CD14-positive monocyte (primary cell): ENCODE measurements around the gene EEPD1. TPM values are rescaled to one million over a fixed set of nuclear protein-coding genes. Genes with fewer than 3 reads are reported as not detected.
A peak's percentile ranks its signal among the peaks of the same experiment; 100 is the strongest.

Experiments used
- DNase-seq, 3 donors: peaks; one replicate each; pipeline ENCODE4 v3.0.0-alpha.2; 2011 to 2022
- H2AFZ ChIP-seq: 2 replicates; pipeline ENCODE4 v1.6.0; 2012; ENCODE audit warnings: mild to moderate bottlenecking, low read depth, low read length, inconsistent platforms; ENCODE audit not compliant: insufficient read depth, poor library complexity, severe bottlenecking
- H3K27ac ChIP-seq, 2 donors: 1 replicate in 1 of 2; 2 replicates in 1 of 2; pipeline ENCODE4 v1.5.1; 2012 to 2013; ENCODE audit warnings: low read length in 2 of 2, control low read depth in 1 of 2, inconsistent platforms in 1 of 2, low read depth in 1 of 2, mild to moderate bottlenecking in 1 of 2
- H3K27me3 ChIP-seq, 2 donors: one replicate each; pipeline versions ENCODE4 v1.6.0 to v1.6.1; 2011 to 2013; ENCODE audit warnings: low read length in 2 of 2; ENCODE audit not compliant: control insufficient read depth in 2 of 2, insufficient read depth in 2 of 2
- H3K36me3 ChIP-seq, 2 donors: replicated peaks in 1 of 2; 1 replicate in 1 of 2; 2 replicates in 1 of 2; pipeline versions ENCODE4 v1.5.1 to v1.6.1; 2012 to 2013; ENCODE audit warnings: low read length in 2 of 2, control low read depth in 1 of 2, inconsistent platforms in 1 of 2, mild to moderate bottlenecking in 1 of 2; ENCODE audit not compliant: insufficient read depth in 2 of 2, control insufficient read depth in 1 of 2
- H3K4me1 ChIP-seq, 2 donors: 1 replicate in 1 of 2; 2 replicates in 1 of 2; pipeline versions ENCODE4 v1.5.1 to v1.6.1; 2012 to 2013; ENCODE audit warnings: low read length in 2 of 2, control low read depth in 1 of 2, inconsistent platforms in 1 of 2, mild to moderate bottlenecking in 1 of 2, moderate library complexity in 1 of 2; ENCODE audit not compliant: insufficient read depth in 2 of 2, control insufficient read depth in 1 of 2
- H3K4me2 ChIP-seq: replicated peaks from 2 replicates; pipeline ENCODE3; 2012; ENCODE audit warnings: low read length, moderate library complexity, mild to moderate bottlenecking; ENCODE audit not compliant: poor library complexity, severe bottlenecking; ENCODE audit errors: extremely low read depth
- H3K4me3 ChIP-seq, 3 experiments: fragments of 200-600 bp in 1 of 3; sonication (generic) in 1 of 3; replicated peaks in 1 of 3; 1 replicate in 2 of 3; 2 replicates in 1 of 3; pipeline ENCODE4 v1.5.1; 2011 to 2013; ENCODE audit warnings: low read length in 3 of 3, mild to moderate bottlenecking in 3 of 3, control low read depth in 2 of 3, low read depth in 2 of 3, inconsistent platforms in 1 of 3, moderate library complexity in 1 of 3
- H3K79me2 ChIP-seq: 2 replicates; pipeline ENCODE4 v1.6.0; 2012; ENCODE audit warnings: mild to moderate bottlenecking, control low read depth, inconsistent platforms, low read length, moderate library complexity; ENCODE audit not compliant: insufficient read depth
- H3K9ac ChIP-seq: 2 replicates; pipeline ENCODE4 v1.6.0; 2017; ENCODE audit warnings: low read length, mild to moderate bottlenecking; ENCODE audit not compliant: insufficient read depth, poor library complexity, severe bottlenecking
- H3K9me3 ChIP-seq, 2 donors: replicated peaks in 1 of 2; 1 replicate in 1 of 2; 2 replicates in 1 of 2; pipeline versions ENCODE4 v1.5.1 to v1.6.1; 2012 to 2013; ENCODE audit warnings: low read length in 2 of 2, control low read depth in 1 of 2; ENCODE audit not compliant: control insufficient read depth in 1 of 2, insufficient read depth in 1 of 2
- H4K20me1 ChIP-seq: 2 replicates; pipeline ENCODE4 v1.6.0; 2012; ENCODE audit warnings: mild to moderate bottlenecking, low read length, control low read depth, moderate library complexity; ENCODE audit not compliant: insufficient read depth
- H3K27ac Mint-ChIP-seq, 7 donors: one replicate each; pipeline ENCODE4 v1.8.0; 2020; ENCODE audit warnings: mild to moderate bottlenecking in 7 of 7, mixed read lengths in 7 of 7, moderate library complexity in 6 of 7, inconsistent platforms in 2 of 7
- H3K27me3 Mint-ChIP-seq, 3 donors: one replicate each; pipeline ENCODE4 v1.8.0; 2021 to 2022; ENCODE audit warnings: low read depth in 3 of 3, mild to moderate bottlenecking in 3 of 3, mixed read lengths in 3 of 3, moderate library complexity in 3 of 3, inconsistent platforms in 1 of 3
- H3K36me3 Mint-ChIP-seq, 2 donors: one replicate each; pipeline ENCODE4 v1.8.0; 2020; ENCODE audit warnings: mixed read lengths in 2 of 2, inconsistent platforms in 1 of 2, mild to moderate bottlenecking in 1 of 2
- H3K4me1 Mint-ChIP-seq: one replicate; pipeline ENCODE4 v1.8.0; 2020; ENCODE audit warnings: mild to moderate bottlenecking, mixed read lengths
- H3K4me3 Mint-ChIP-seq, 2 donors: one replicate each; pipeline ENCODE4 v1.8.0; 2020; ENCODE audit warnings: mild to moderate bottlenecking in 2 of 2, mixed read lengths in 2 of 2, moderate library complexity in 1 of 2
- H3K9me3 Mint-ChIP-seq, 7 donors: one replicate each; pipeline ENCODE4 v1.8.0; 2020 to 2022; ENCODE audit warnings: mixed read lengths in 7 of 7, mild to moderate bottlenecking in 6 of 7, moderate library complexity in 6 of 7, inconsistent platforms in 2 of 7
- CTCF ChIP-seq: fragments of 200-600 bp; IDR thresholded peaks from one replicate; pipeline ENCODE4 v1.8.0; 2022; ENCODE audit warnings: antibody characterized with exemption, mild to moderate bottlenecking
- WGBS: methylation state at CpG from one replicate; pipeline ENCODE4 v1.1.5; 2013; ENCODE audit warnings: missing lambda C conversion rate; ENCODE audit not compliant: insufficient coverage; 5-methylcytosine and 5-hydroxymethylcytosine counted together
- intact Hi-C, 2 donors: fragments of 100-400 bp; cut with micrococcal nuclease; formaldehyde crosslinking; loops; one replicate each; pipeline versions ENCODE4 v1.15.0 to v1.15.1; 2023
- polyA plus RNA-seq, 3 donors: library from polyadenylated mRNA; depleted of rRNA in 1 of 3; unstranded in 2 of 3; stranded (reverse) in 1 of 3; fragments of 300-500 nt in 2 of 3; fragments of >200 nt in 1 of 3; fragmentation: Illumina TruSeq in 2 of 3; gene quantifications; 1 replicate in 2 of 3; 2 replicates in 1 of 3; pipeline ENCODE4 v1.2.3, GENCODE V29; 2012 to 2021

The EEPD1 gene
- polyA plus RNA-seq, 3 donors = 8.6 to 14.4 (median 12.6) TPM

- peak overlapping the region in 1 of 7 donors; percentile 16 for H3K27ac Mint-ChIP-seq
- no peak overlapping the region for H3K4me2 ChIP-seq
Observed at GRCh38 chr7:36301914-36302771, 149.1 kb downstream of the EEPD1 start.

More at GRCh38 chr7:36301914-36302771, 149.1 kb downstream of the EEPD1 start:
- H3K4me1 Mint-ChIP-seq = peaks cover 4% of the 10 kb centered on the region
- no peak overlapping the region for H3K27ac ChIP-seq
- H3K36me3 Mint-ChIP-seq = peaks cover 33 to 37% of the 10 kb centered on the region in 2 donors
- no peak overlapping the region for H3K4me3 Mint-ChIP-seq
- H3K9ac ChIP-seq = no peak overlapping the region
- 100% methylated on average over 5 of the region's 15 CpGs for WGBS
- H3K27me3 ChIP-seq = no peaks in the 10 kb centered on the region
- no peak overlapping the region for H3K4me3 ChIP-seq
- intact Hi-C loops = no loop called here
- no peaks in the 10 kb centered on the region for H3K9me3 Mint-ChIP-seq
- no peaks in the 10 kb centered on the region for H3K9me3 ChIP-seq
- DNase-seq = no peak
- H4K20me1 ChIP-seq = no peaks in the 10 kb centered on the region
- peaks cover 21 to 33% of the 10 kb centered on the region in 2 donors for H3K36me3 ChIP-seq
- H2AFZ ChIP-seq = no peak overlapping the region
- no peak for TF ChIP-seq CTCF
- H3K4me1 ChIP-seq = no peaks in the 10 kb centered on the region
- no peaks in the 10 kb centered on the region for H3K79me2 ChIP-seq
- peaks cover 1 to 6% (median 2%) of the 10 kb centered on the region in 3 donors for H3K27me3 Mint-ChIP-seq
